ENCODE data around the gene PTPRZ1.

PTPRZ1 gene

DNA sequence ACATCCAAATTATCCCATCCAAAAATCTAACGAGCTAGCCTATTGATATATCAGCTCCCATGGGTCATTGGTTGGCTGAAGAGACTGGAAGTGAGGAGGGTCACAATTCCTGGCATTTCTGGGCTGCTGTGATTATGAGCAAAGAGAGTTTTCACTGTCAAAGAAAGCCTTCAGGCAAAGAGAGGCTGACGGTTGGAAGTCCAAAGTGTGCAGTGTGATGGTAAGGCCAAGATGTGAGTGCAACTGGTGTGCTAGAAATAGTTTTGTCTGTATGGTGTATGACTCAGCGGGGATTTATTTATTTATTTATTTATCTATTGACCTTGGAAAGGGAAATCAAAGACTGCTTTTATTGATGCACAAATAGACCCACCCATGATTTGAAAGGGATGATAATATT lies 196.0 kb downstream of the PTPRZ1 start:
- no peak overlapping the region for H3K4ac ChIP-seq (ENCODE audit: low read depth in 1 of 2, low read length in 2 of 2)
- H3K27ac ChIP-seq (ENCODE audit: low read length, poor library complexity, severe bottlenecking) = no peak overlapping the region
- no peaks in the 10 kb centered on the region for H3K4me1 ChIP-seq (ENCODE audit: control insufficient read depth, insufficient read depth, low read depth, low read length)
- H3K4me3 ChIP-seq (ENCODE audit: insufficient read depth in 1 of 2, low read depth in 1 of 2, low read length in 2 of 2) = no peak overlapping the region
- no peak overlapping the region for H4K8ac ChIP-seq (ENCODE audit: low read length)
- H4K91ac ChIP-seq (ENCODE audit: low read length) = no peak overlapping the region
- no peak overlapping the region for H3K4me2 ChIP-seq (ENCODE audit: low read length, poor library complexity, severe bottlenecking)
- no peak overlapping the region for H2BK15ac ChIP-seq (ENCODE audit: low read depth, poor library complexity, severe bottlenecking)
- WGBS = 84% methylated on average over 2 of the region's 3 CpGs
- no peak overlapping the region for H3K18ac ChIP-seq (ENCODE audit: low read depth in 1 of 2, low read length in 2 of 2)
- no peak overlapping the region for H2BK12ac ChIP-seq (ENCODE audit: low read length in 2 of 2)
- DNase-seq = no peak
- H3K27me3 ChIP-seq (ENCODE audit: control insufficient read depth in 1 of 2, insufficient read depth in 1 of 2, low read length in 2 of 2) = no peaks in the 10 kb centered on the region
- no peak overlapping the region for H3K14ac ChIP-seq (ENCODE audit: low read length in 2 of 2)
- H2BK120ac ChIP-seq (ENCODE audit: low read depth, low read length) = no peak overlapping the region
- no peak overlapping the region for H2AFZ ChIP-seq (ENCODE audit: low read depth, low read length)
- no peak overlapping the region for H3K9ac ChIP-seq (ENCODE audit: low read length)
- H3K9me3 ChIP-seq (ENCODE audit: control insufficient read depth, low read length) = no peaks in the 10 kb centered on the region
- no peak overlapping the region for H2BK5ac ChIP-seq (ENCODE audit: low read depth, low read length, poor library complexity, severe bottlenecking)
- H3K23ac ChIP-seq (ENCODE audit: low read length in 2 of 2) = no peak overlapping the region
- no peaks in the 10 kb centered on the region for H3K36me3 ChIP-seq (ENCODE audit: control insufficient read depth in 1 of 2, insufficient read depth in 2 of 2, low read depth in 1 of 2, low read length in 2 of 2)
- no peaks in the 10 kb centered on the region for H3K79me1 ChIP-seq (replicated peaks; ENCODE audit: low read length, poor library complexity, severe bottlenecking)
- no peak overlapping the region for H2AK5ac ChIP-seq (ENCODE audit: low read length, severe bottlenecking)

GRCh38 chr7:122070062-122070461 lies 197.1 kb downstream of the PTPRZ1 start:
- Histone ChIP-seq H3K4ac (ENCODE audit: low read depth in 1 of 2, low read length in 2 of 2) (no peak overlapping the region), H3K4me1 (ENCODE audit: control insufficient read depth, insufficient read depth, low read depth, low read length) (no peaks in the 10 kb centered on the region), H3K4me3 (ENCODE audit: insufficient read depth in 1 of 2, low read depth in 1 of 2, low read length in 2 of 2) (no peak overlapping the region), H2AK5ac (ENCODE audit: low read length, severe bottlenecking) (no peak overlapping the region), H3K4me2 (ENCODE audit: low read length, poor library complexity, severe bottlenecking) (no peak overlapping the region), H3K9me3 (ENCODE audit: control insufficient read depth, low read length) (no peaks in the 10 kb centered on the region), H3K18ac (ENCODE audit: low read depth in 1 of 2, low read length in 2 of 2) (no peak overlapping the region), H4K91ac (ENCODE audit: low read length) (no peak overlapping the region), H2BK12ac (ENCODE audit: low read length in 2 of 2) (no peak overlapping the region), H4K8ac (ENCODE audit: low read length) (no peak overlapping the region), H3K9ac (ENCODE audit: low read length) (no peak overlapping the region), H2BK15ac (ENCODE audit: low read depth, poor library complexity, severe bottlenecking) (no peak overlapping the region), H3K79me1 (replicated peaks; ENCODE audit: low read length, poor library complexity, severe bottlenecking) (no peaks in the 10 kb centered on the region), H2BK5ac (ENCODE audit: low read depth, low read length, poor library complexity, severe bottlenecking) (no peak overlapping the region), H3K23ac (ENCODE audit: low read length in 2 of 2) (no peak overlapping the region), H2BK120ac (ENCODE audit: low read depth, low read length) (no peak overlapping the region), H3K36me3 (ENCODE audit: control insufficient read depth in 1 of 2, insufficient read depth in 2 of 2, low read depth in 1 of 2, low read length in 2 of 2) (peaks cover 3 to 5% of the 10 kb centered on the region in 2 experiments), H3K27me3 (ENCODE audit: control insufficient read depth in 1 of 2, insufficient read depth in 1 of 2, low read length in 2 of 2) (no peaks in the 10 kb centered on the region), H3K14ac (ENCODE audit: low read length in 2 of 2) (no peak overlapping the region), H2AFZ (ENCODE audit: low read depth, low read length) (no peak overlapping the region), H3K27ac (ENCODE audit: low read length, poor library complexity, severe bottlenecking) (no peak overlapping the region)
- WGBS = 100% methylated on average over 1 of the region's 1 CpG
- DNase-seq = no peak

DNA sequence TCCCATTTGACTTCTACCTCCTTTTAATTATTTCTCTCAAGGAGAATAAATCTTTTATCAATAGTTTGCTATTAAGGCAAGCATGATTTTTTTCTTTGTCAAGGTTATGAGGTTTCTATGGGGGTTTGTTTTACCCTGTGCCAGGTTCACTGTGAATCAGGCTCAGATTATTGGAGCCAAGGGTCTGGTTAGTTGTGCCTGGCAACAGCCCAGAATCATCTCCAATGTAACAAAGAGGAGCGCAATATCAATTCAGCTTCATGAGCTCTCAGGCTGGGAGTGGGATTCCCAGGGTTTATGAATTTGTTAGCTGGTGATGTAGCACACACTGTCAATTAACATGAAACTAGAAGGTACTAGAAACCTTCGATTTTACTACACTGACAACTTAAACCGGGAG lies 197.9 kb downstream of the PTPRZ1 start:
- Histone ChIP-seq H3K36me3 (ENCODE audit: control insufficient read depth in 1 of 2, insufficient read depth in 2 of 2, low read depth in 1 of 2, low read length in 2 of 2) (peaks cover 3 to 9% of the 10 kb centered on the region in 2 experiments), H2AK5ac (ENCODE audit: low read length, severe bottlenecking) (no peak overlapping the region), H2BK12ac (ENCODE audit: low read length in 2 of 2) (no peak overlapping the region), H3K9ac (ENCODE audit: low read length) (no peak overlapping the region), H2AFZ (ENCODE audit: low read depth, low read length) (no peak overlapping the region), H3K4me1 (ENCODE audit: control insufficient read depth, insufficient read depth, low read depth, low read length) (no peaks in the 10 kb centered on the region), H3K9me3 (ENCODE audit: control insufficient read depth, low read length) (no peaks in the 10 kb centered on the region), H2BK120ac (ENCODE audit: low read depth, low read length) (no peak overlapping the region), H3K14ac (ENCODE audit: low read length in 2 of 2) (no peak overlapping the region), H3K4me2 (ENCODE audit: low read length, poor library complexity, severe bottlenecking) (no peak overlapping the region), H3K27me3 (ENCODE audit: control insufficient read depth in 1 of 2, insufficient read depth in 1 of 2, low read length in 2 of 2) (no peaks in the 10 kb centered on the region), H3K27ac (ENCODE audit: low read length, poor library complexity, severe bottlenecking) (no peak overlapping the region), H2BK5ac (ENCODE audit: low read depth, low read length, poor library complexity, severe bottlenecking) (no peak overlapping the region), H3K4me3 (ENCODE audit: insufficient read depth in 1 of 2, low read depth in 1 of 2, low read length in 2 of 2) (no peak overlapping the region), H2BK15ac (ENCODE audit: low read depth, poor library complexity, severe bottlenecking) (no peak overlapping the region), H3K23ac (ENCODE audit: low read length in 2 of 2) (no peak overlapping the region), H3K18ac (ENCODE audit: low read depth in 1 of 2, low read length in 2 of 2) (no peak overlapping the region), H3K79me1 (replicated peaks; ENCODE audit: low read length, poor library complexity, severe bottlenecking) (no peaks in the 10 kb centered on the region), H3K4ac (ENCODE audit: low read depth in 1 of 2, low read length in 2 of 2) (no peak overlapping the region), H4K8ac (ENCODE audit: low read length) (no peak overlapping the region), H4K91ac (ENCODE audit: low read length) (no peak overlapping the region)
- WGBS = 100% methylated on average over 1 of the region's 3 CpGs
- DNase-seq = no peak

DNA sequence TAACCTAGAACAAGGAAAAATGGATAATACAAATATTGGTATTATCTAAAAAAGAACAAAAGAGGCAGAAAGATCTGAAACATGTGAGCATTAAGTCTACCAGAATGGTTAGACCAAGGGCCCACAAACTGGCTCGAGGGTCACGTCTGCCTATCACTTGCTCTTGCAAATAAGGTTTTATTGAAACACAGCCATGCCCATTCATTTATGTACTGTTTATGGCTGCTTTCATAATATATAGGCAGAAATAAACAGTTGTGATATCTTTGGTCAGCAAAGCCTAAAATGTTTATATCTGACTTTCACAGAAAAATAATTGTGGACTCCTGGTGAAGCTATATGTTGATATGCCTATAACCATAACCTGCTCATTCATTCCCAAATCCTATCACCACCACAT lies 199.3 kb downstream of the PTPRZ1 start:
- no peak overlapping the region for H3K9ac ChIP-seq (ENCODE audit: low read length)
- no peak for DNase-seq
- no peak overlapping the region for H2AFZ ChIP-seq (ENCODE audit: low read depth, low read length)
- H3K36me3 ChIP-seq (ENCODE audit: control insufficient read depth in 1 of 2, insufficient read depth in 2 of 2, low read depth in 1 of 2, low read length in 2 of 2) = peaks cover 3 to 19% of the 10 kb centered on the region in 2 experiments
- H3K79me1 ChIP-seq (replicated peaks; ENCODE audit: low read length, poor library complexity, severe bottlenecking) = no peaks in the 10 kb centered on the region
- no peak overlapping the region for H3K18ac ChIP-seq (ENCODE audit: low read depth in 1 of 2, low read length in 2 of 2)
- no peak overlapping the region for H3K4ac ChIP-seq (ENCODE audit: low read depth in 1 of 2, low read length in 2 of 2)
- H2BK12ac ChIP-seq (ENCODE audit: low read length in 2 of 2) = no peak overlapping the region
- H4K91ac ChIP-seq (ENCODE audit: low read length) = no peak overlapping the region
- H4K8ac ChIP-seq (ENCODE audit: low read length) = no peak overlapping the region
- H3K4me2 ChIP-seq (ENCODE audit: low read length, poor library complexity, severe bottlenecking) = no peak overlapping the region
- H2BK5ac ChIP-seq (ENCODE audit: low read depth, low read length, poor library complexity, severe bottlenecking) = no peak overlapping the region
- no peaks in the 10 kb centered on the region for H3K27me3 ChIP-seq (ENCODE audit: control insufficient read depth in 1 of 2, insufficient read depth in 1 of 2, low read length in 2 of 2)
- WGBS = 88% methylated on average over 2 of the region's 2 CpGs
- no peak overlapping the region for H2BK120ac ChIP-seq (ENCODE audit: low read depth, low read length)
- no peak overlapping the region for H3K23ac ChIP-seq (ENCODE audit: low read length in 2 of 2)
- no peak overlapping the region for H3K27ac ChIP-seq (ENCODE audit: low read length, poor library complexity, severe bottlenecking)
- H3K9me3 ChIP-seq (ENCODE audit: control insufficient read depth, low read length) = no peaks in the 10 kb centered on the region
- H3K14ac ChIP-seq (ENCODE audit: low read length in 2 of 2) = no peak overlapping the region
- H3K4me1 ChIP-seq (ENCODE audit: control insufficient read depth, insufficient read depth, low read depth, low read length) = no peaks in the 10 kb centered on the region
- H2AK5ac ChIP-seq (ENCODE audit: low read length, severe bottlenecking) = no peak overlapping the region
- no peak overlapping the region for H2BK15ac ChIP-seq (ENCODE audit: low read depth, poor library complexity, severe bottlenecking)
- no peak overlapping the region for H3K4me3 ChIP-seq (ENCODE audit: insufficient read depth in 1 of 2, low read depth in 1 of 2, low read length in 2 of 2)
